ENCODE measurements around the gene ALOX12B.
"Not testable (repeated sequence)": the region's sequence is repeated elsewhere in the genome, so short reads cannot be mapped to it uniquely, and the experiment has no call there.

The ALOX12B gene

DNA sequence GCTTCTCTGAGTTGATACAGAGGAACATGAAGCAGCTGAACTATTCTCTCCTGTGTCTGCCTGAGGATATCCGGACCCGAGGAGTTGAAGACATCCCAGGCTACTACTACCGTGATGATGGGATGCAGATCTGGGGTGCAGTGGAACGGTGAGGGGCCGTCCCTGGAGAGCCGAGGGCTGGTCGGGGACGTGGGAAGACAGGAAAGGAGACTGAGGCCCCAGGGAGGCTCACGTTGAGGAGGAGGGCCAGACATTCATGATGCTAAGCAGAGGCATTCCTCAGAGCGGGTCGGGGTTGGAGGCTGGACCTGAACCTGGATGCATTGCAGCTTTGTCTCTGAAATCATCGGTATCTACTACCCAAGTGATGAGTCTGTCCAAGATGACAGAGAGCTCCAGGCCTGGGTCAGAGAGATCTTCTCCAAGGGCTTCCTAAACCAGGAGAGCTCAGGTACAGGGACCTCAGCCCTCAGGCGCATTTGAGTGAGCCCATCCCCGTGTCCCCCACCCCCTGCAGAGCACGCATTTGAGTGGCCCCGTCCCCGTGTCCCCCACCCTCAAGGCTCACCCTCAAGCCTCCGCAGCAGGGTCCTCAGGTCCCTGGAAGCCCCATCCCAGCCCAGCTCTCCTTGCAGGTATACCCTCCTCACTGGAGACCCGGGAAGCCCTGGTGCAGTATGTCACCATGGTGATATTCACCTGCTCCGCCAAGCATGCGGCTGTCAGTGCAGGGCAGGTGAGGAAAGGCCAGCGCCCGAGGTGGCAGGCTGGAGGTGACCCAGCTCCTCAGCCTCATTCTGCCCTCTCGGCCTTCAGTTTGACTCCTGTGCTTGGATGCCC, 40.4 kb downstream of the ALOX12B start:
- DNase-seq (ENCODE audit: low read depth in 2 of 2, low spot score in 1 of 2), result no peak

GRCh38 chr17:8046306-8046928, 41.1 kb downstream of the ALOX12B start:
- DNase-seq (ENCODE audit: low read depth in 2 of 2, low spot score in 1 of 2), result no peak

DNA sequence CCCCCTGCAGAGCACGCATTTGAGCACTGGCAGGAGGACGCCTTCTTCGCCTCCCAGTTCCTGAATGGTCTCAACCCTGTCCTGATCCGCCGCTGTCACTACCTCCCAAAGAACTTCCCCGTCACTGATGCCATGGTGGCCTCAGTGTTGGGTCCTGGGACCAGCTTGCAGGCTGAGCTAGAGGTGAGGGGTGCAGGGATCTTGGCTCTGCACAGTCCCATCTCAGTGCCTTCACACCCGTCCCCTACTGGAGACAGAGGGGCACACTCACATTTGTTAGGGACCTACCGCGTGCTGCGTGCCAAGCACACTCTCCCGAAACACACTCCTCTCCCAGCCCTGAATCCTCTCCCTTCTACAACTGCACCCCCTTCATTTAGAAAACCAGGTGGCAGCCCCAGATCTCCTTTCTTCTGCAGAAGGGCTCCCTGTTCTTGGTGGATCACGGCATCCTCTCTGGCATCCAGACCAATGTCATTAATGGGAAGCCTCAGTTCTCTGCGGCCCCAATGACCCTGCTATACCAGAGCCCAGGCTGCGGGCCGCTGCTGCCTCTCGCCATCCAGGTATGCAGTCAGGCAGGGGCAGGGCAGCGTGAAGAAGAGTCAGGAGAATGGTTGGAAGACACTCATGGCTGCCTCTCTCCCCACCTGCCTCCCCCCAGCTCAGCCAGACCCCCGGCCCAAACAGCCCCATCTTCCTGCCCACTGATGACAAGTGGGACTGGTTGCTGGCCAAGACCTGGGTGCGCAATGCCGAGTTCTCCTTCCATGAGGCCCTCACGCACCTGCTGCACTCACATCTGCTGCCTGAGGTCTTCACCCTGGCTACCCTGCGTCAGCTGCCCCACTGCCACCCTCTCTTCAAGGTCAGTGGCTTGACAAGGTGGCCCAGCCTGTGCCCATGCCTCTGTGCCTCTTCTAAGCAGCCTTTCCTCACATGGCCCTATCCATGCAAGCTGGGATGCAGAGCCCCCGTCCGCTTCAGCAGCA, 42.4 kb downstream of the ALOX12B start:
- no peak for DNase-seq (ENCODE audit: low read depth in 2 of 2, low spot score in 1 of 2)

DNA sequence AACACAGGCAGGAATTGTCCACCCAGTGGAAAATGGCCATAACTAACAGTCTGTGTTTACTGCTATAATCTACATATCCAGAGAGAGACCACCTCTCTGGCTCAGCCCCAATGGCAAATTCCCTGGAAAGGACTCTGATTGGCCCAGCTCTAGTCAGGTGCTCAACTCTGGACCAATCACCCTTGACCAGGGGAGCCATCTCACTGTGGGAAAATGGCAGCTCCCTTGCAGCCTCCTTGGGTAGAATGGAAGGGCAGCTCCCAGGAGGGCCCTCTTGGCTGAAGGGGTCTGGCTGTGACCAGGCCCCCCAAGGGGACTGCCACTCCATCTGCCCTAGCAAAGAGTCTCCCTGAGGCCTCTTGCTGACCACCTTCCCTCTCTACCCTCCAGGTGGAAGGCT, 45.5 kb downstream of the ALOX12B start:
- no peak for DNase-seq (ENCODE audit: low read depth in 2 of 2, low spot score in 1 of 2)

- no peak for DNase-seq (ENCODE audit: low read depth in 2 of 2, low spot score in 1 of 2)
Observed at GRCh38 chr17:8041249-8041928, 46.1 kb downstream of the ALOX12B start.

GRCh38 chr17:8039611-8040168, 47.8 kb downstream of the ALOX12B start:
- DNase-seq (ENCODE audit: low read depth in 2 of 2, low spot score in 1 of 2), result no peak

DNA sequence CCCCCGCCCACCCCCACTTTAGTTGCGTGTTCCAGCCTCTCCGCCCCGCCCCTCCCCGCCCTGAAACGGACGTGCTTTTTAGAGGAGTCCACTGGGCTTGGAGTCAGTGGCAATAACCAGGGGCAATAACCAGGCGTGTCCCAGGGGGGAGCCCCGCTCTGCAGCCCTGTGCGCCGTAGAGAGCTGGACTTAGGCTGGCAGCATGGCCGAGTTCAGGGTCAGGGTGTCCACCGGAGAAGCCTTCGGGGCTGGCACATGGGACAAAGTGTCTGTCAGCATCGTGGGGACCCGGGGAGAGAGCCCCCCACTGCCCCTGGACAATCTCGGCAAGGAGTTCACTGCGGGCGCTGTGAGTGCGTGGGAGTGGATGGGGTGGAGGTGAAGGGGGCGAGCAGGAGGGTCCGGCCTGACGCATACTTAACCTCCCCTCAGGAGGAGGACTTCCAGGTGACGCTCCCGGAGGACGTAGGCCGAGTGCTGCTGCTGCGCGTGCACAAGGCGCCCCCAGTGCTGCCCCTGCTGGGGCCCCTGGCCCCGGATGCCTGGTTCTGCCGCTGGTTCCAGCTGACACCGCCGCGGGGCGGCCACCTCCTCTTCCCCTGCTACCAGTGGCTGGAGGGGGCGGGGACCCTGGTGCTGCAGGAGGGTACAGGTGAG, 48.4 kb downstream of the ALOX12B start, which contains the start of gene ALOX15B:
ALOX15B (plus strand) TSS at position 106 of the 657 bp plus-strand sequence; CDS start at position 203, 97 bp downstream.
- no peak for DNase-seq (ENCODE audit: low read depth in 2 of 2, low spot score in 1 of 2)

DNA sequence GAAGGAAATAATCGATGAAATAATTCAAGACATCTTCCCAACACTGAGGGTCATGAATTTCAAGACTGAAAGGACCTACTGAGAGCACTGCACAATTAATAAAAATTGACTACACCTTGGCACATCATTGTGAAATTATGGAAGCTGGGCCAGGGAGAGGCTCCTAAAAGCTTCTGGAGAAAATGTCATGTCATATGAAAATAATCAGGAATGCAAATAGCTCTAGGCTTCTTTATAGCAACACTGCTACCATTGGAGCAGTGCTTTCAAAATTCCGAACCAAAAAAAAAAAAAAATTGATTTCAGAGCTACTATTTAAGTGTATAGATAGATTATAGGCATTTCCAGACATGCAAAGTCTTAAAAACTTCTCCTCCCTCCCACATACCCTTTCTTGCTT, 55.1 kb downstream of the ALOX12B start:
- DNase-seq (ENCODE audit: low read depth in 2 of 2, low spot score in 1 of 2), result no peak

- DNase-seq (ENCODE audit: low read depth in 2 of 2, low spot score in 1 of 2), result no peak
Observed at GRCh38 chr17:8031950-8032349, 55.6 kb downstream of the ALOX12B start.

GRCh38 chr17:8031261-8031661, 56.3 kb downstream of the ALOX12B start:
- no peak for DNase-seq (ENCODE audit: low read depth in 2 of 2, low spot score in 1 of 2)

- no peak for DNase-seq (ENCODE audit: low read depth in 2 of 2, low spot score in 1 of 2)
Observed at GRCh38 chr17:8029121-8029520, 58.4 kb downstream of the ALOX12B start.

- DNase-seq (ENCODE audit: low read depth in 2 of 2, low spot score in 1 of 2), result no peak
Observed at GRCh38 chr17:8025176-8025911, 62.2 kb downstream of the ALOX12B start.

- DNase-seq (ENCODE audit: low read depth in 2 of 2, low spot score in 1 of 2), result not testable (repeated sequence)
Observed at GRCh38 chr17:8024161-8024560, 63.4 kb downstream of the ALOX12B start.

All from stimulated activated CD8-positive, alpha-beta memory T cell treated with anti-CD3 and anti-CD28 coated beads, Interleukin-4, amount 100 ng/mL, for 1 hour (primary cell).